Liver (tissue), 9 donors: ENCODE results near the gene RFX7. TPM values are rescaled to one million over a fixed set of nuclear protein-coding genes. Genes with fewer than 3 reads are reported as not detected.

Source experiments
- DNase-seq: peaks from one replicate; pipeline ENCODE4 v3.0.0-alpha.2; 2017; ENCODE audit warnings: low spot score
- H3K27ac ChIP-seq, 2 donors: one replicate each; pipeline ENCODE4 v1.7.0; 2013; ENCODE audit warnings: inconsistent platforms in 2 of 2, low read length in 2 of 2, control low read depth in 1 of 2, low read depth in 1 of 2, mild to moderate bottlenecking in 1 of 2
- H3K27me3 ChIP-seq, 4 donors: one replicate each; pipeline versions ENCODE4 v1.6.1 to v1.7.0; 2013; ENCODE audit warnings: low read length in 3 of 4, inconsistent platforms in 1 of 4, mild to moderate bottlenecking in 1 of 4, moderate library complexity in 1 of 4; ENCODE audit not compliant: control insufficient read depth in 4 of 4, insufficient read depth in 4 of 4
- H3K36me3 ChIP-seq, 4 donors: one replicate each; pipeline versions ENCODE4 v1.6.1 to v1.7.0; 2013; ENCODE audit warnings: low read length in 3 of 4, mild to moderate bottlenecking in 3 of 4, low read depth in 1 of 4, moderate library complexity in 1 of 4; ENCODE audit not compliant: control insufficient read depth in 4 of 4, insufficient read depth in 3 of 4
- H3K4me1 ChIP-seq, 4 donors: one replicate each; pipeline versions ENCODE4 v1.6.1 to v1.7.0; 2013; ENCODE audit warnings: low read length in 3 of 4, mild to moderate bottlenecking in 3 of 4, moderate library complexity in 1 of 4; ENCODE audit not compliant: control insufficient read depth in 4 of 4, insufficient read depth in 4 of 4
- H3K4me3 ChIP-seq, 3 donors: one replicate each; pipeline versions ENCODE4 v1.6.1 to v1.7.0; 2013; ENCODE audit warnings: low read length in 3 of 3, control low read depth in 1 of 3, low read depth in 1 of 3, mild to moderate bottlenecking in 1 of 3
- H3K9ac ChIP-seq, 2 donors: one replicate each; pipeline ENCODE4 v1.7.0; 2013; ENCODE audit warnings: low read length in 2 of 2, mild to moderate bottlenecking in 2 of 2, moderate library complexity in 2 of 2, control low read depth in 1 of 2, low read depth in 1 of 2
- H3K9me3 ChIP-seq, 4 donors: one replicate each; pipeline versions ENCODE4 v1.6.1 to v1.7.0; 2013; ENCODE audit warnings: low read length in 3 of 4; ENCODE audit not compliant: control insufficient read depth in 4 of 4
- EGR1 ChIP-seq, 2 donors: IDR thresholded peaks; 2 replicates each; pipeline ENCODE4 v1.6.1; 2016 to 2018; ENCODE audit warnings: antibody characterized with exemption in 2 of 2, low read depth in 2 of 2
- FOXA1 ChIP-seq: IDR thresholded peaks from 2 replicates; pipeline ENCODE4 v1.6.1; 2016; ENCODE audit warnings: antibody characterized with exemption
- FOXA2 ChIP-seq: IDR thresholded peaks from 2 replicates; pipeline ENCODE4 v1.6.1; 2016; ENCODE audit warnings: antibody characterized with exemption
- GABPA ChIP-seq, 2 donors: IDR thresholded peaks in 1 of 2; conservative IDR thresholded peaks in 1 of 2; 2 replicates each; pipeline ENCODE4 v1.6.1; 2016; ENCODE audit warnings: antibody characterized with exemption in 2 of 2, mild to moderate bottlenecking in 1 of 2, moderate library complexity in 1 of 2
- HNF4A ChIP-seq, 2 donors: conservative IDR thresholded peaks; 2 replicates each; pipeline ENCODE4 v1.6.1; 2016; ENCODE audit warnings: antibody characterized with exemption in 2 of 2, mild to moderate bottlenecking in 2 of 2
- HNF4G ChIP-seq: IDR thresholded peaks from 2 replicates; pipeline ENCODE4 v1.6.1; 2016; ENCODE audit warnings: antibody characterized with exemption
- JUND ChIP-seq, 2 donors: IDR thresholded peaks; 2 replicates each; pipeline ENCODE4 v1.6.1; 2016; ENCODE audit warnings: antibody characterized with exemption in 2 of 2
- NR2F2 ChIP-seq: IDR thresholded peaks from 2 replicates; pipeline ENCODE4 v1.6.1; 2016; ENCODE audit warnings: antibody characterized with exemption
- RAD21 ChIP-seq, 2 donors: IDR thresholded peaks; 2 replicates each; pipeline ENCODE4 v1.6.1; 2016; ENCODE audit warnings: antibody characterized with exemption in 2 of 2, mild to moderate bottlenecking in 2 of 2
- RXRA ChIP-seq, 2 donors: IDR thresholded peaks; 2 replicates each; pipeline ENCODE4 v1.6.1; 2017 to 2018; ENCODE audit warnings: antibody characterized with exemption in 2 of 2, mild to moderate bottlenecking in 1 of 2
- SP1 ChIP-seq: IDR thresholded peaks from 2 replicates; pipeline ENCODE4 v1.6.1; 2018; ENCODE audit warnings: antibody characterized with exemption, mild to moderate bottlenecking
- TAF1 ChIP-seq: conservative IDR thresholded peaks from 2 replicates; pipeline ENCODE4 v1.6.1; 2016; ENCODE audit warnings: antibody characterized with exemption, mild to moderate bottlenecking
- YY1 ChIP-seq: IDR thresholded peaks from 2 replicates; pipeline ENCODE4 v1.6.1; 2016; ENCODE audit warnings: antibody characterized with exemption, mild to moderate bottlenecking
- WGBS: extraction: QIAGEN DNeasy Blood & Tissue Kit; methylation state at CpG from one replicate; pipeline ENCODE4 v1.1.7; 2013; 5-methylcytosine and 5-hydroxymethylcytosine counted together
- polyA plus RNA-seq, 2 donors: library from polyadenylated mRNA; stranded (reverse) in 1 of 2; unstranded in 1 of 2; fragments of 200-250 nt in 1 of 2; fragments of >200 nt in 1 of 2; fragmentation: Nextera tagmentation in 1 of 2; extraction: Ambion mirVana in 1 of 2; gene quantifications; one replicate each; pipeline versions ENCODE4 v1.2.1 to v1.2.3, GENCODE V29; 2013 to 2015
- total RNA-seq, 2 donors: library from RNA; depleted of rRNA; stranded (reverse); fragments of >200 nt; gene quantifications; one replicate each; pipeline ENCODE4 v1.2.3, GENCODE V29; 2014
- TF ChIP-seq, protein P1 (sequence below): IDR thresholded peaks from 2 replicates; pipeline ENCODE4 v1.6.1; 2016; ENCODE audit warnings: antibody characterized with exemption
- TF ChIP-seq, protein P2 (sequence below): IDR thresholded peaks from 2 replicates; pipeline ENCODE4 v1.6.1; 2016; ENCODE audit warnings: antibody characterized with exemption, mild to moderate bottlenecking
- TF ChIP-seq, protein P3 (sequence below): IDR thresholded peaks from 2 replicates; pipeline ENCODE4 v1.6.1; 2016; ENCODE audit warnings: antibody characterized with exemption
- TF ChIP-seq, protein P4 (sequence below): IDR thresholded peaks from 2 replicates; pipeline ENCODE4 v1.6.1; 2016; ENCODE audit warnings: antibody characterized with exemption
- TF ChIP-seq, protein P5 (sequence below): fragments of 150-350 bp; IDR thresholded peaks from 2 replicates; pipeline ENCODE4 v1.5.1; 2017; ENCODE audit warnings: improper control_type of control experiment, low read depth, low read length; ENCODE audit not compliant: missing input control
- donor health status: healthy.
- donor health status: healthy.
- donor health status: healthy.
- donor health status: healthy.
- donor health status: healthy.

RFX7 gene
- total and polyA plus RNA-seq, 4 donors = 1.3 to 4.2 (median 1.9) TPM

DNA sequence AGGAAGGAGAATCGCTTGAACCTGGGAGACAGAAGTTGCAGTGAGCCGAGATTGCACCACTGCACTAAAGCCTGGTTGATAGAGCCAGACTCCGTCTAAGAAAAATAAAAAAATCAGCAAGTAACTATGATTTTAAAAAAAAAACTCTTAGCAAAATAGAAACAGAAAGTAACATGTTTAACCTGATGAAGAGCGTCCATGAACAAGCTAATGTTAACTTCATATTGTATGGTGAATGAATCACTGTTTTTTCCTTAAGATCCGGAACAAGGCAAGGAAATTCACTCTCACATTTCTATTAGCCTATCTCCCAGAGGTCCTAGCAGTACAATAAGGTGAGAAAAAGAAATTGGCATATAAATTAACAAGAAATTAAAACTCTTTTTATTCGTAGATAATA, 69.0 kb downstream of the RFX7 start:
- no peak for DNase-seq
- no peak overlapping the region for H3K4me3 ChIP-seq
- H3K9me3 ChIP-seq = no peaks in the 10 kb centered on the region
- WGBS = 91% methylated on average over 6 of the region's 6 CpGs
- H3K27me3 ChIP-seq = no peaks in the 10 kb centered on the region
- no peaks in the 10 kb centered on the region for H3K4me1 ChIP-seq
- TF ChIP-seq FOXA2 = no peak
- no peak for TF ChIP-seq FOXA1
- TF ChIP-seq RAD21 (IDR thresholded peaks at IDR 0.05) = no peak
- TF ChIP-seq, protein P1, sequence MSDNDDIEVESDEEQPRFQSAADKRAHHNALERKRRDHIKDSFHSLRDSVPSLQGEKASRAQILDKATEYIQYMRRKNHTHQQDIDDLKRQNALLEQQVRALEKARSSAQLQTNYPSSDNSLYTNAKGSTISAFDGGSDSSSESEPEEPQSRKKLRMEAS = no peak
- no peak for TF ChIP-seq NR2F2
- TF ChIP-seq, protein P2, sequence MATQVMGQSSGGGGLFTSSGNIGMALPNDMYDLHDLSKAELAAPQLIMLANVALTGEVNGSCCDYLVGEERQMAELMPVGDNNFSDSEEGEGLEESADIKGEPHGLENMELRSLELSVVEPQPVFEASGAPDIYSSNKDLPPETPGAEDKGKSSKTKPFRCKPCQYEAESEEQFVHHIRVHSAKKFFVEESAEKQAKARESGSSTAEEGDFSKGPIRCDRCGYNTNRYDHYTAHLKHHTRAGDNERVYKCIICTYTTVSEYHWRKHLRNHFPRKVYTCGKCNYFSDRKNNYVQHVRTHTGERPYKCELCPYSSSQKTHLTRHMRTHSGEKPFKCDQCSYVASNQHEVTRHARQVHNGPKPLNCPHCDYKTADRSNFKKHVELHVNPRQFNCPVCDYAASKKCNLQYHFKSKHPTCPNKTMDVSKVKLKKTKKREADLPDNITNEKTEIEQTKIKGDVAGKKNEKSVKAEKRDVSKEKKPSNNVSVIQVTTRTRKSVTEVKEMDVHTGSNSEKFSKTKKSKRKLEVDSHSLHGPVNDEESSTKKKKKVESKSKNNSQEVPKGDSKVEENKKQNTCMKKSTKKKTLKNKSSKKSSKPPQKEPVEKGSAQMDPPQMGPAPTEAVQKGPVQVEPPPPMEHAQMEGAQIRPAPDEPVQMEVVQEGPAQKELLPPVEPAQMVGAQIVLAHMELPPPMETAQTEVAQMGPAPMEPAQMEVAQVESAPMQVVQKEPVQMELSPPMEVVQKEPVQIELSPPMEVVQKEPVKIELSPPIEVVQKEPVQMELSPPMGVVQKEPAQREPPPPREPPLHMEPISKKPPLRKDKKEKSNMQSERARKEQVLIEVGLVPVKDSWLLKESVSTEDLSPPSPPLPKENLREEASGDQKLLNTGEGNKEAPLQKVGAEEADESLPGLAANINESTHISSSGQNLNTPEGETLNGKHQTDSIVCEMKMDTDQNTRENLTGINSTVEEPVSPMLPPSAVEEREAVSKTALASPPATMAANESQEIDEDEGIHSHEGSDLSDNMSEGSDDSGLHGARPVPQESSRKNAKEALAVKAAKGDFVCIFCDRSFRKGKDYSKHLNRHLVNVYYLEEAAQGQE = no peak
- no peak for TF ChIP-seq SP1
- no peak for TF ChIP-seq HNF4G
- TF ChIP-seq JUND (IDR thresholded peaks at IDR 0.05) = no peak
- TF ChIP-seq TAF1 = no peak
- TF ChIP-seq GABPA (IDR thresholded peaks at IDR 0.05 in 1 of 2, conservative IDR thresholded peaks at IDR 0.05 in 1 of 2) = no peak
- TF ChIP-seq, protein P3, sequence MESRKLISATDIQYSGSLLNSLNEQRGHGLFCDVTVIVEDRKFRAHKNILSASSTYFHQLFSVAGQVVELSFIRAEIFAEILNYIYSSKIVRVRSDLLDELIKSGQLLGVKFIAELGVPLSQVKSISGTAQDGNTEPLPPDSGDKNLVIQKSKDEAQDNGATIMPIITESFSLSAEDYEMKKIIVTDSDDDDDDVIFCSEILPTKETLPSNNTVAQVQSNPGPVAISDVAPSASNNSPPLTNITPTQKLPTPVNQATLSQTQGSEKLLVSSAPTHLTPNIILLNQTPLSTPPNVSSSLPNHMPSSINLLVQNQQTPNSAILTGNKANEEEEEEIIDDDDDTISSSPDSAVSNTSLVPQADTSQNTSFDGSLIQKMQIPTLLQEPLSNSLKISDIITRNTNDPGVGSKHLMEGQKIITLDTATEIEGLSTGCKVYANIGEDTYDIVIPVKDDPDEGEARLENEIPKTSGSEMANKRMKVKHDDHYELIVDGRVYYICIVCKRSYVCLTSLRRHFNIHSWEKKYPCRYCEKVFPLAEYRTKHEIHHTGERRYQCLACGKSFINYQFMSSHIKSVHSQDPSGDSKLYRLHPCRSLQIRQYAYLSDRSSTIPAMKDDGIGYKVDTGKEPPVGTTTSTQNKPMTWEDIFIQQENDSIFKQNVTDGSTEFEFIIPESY = no peak
- TF ChIP-seq HNF4A (conservative IDR thresholded peaks at IDR 0.05) = no peak
- no peak for TF ChIP-seq EGR1 (IDR thresholded peaks at IDR 0.05; ENCODE audit: low read depth in 2 of 2)
- H3K27ac ChIP-seq = no peak overlapping the region
- peaks cover 0 to 6% (median 3%) of the 10 kb centered on the region in 4 donors for H3K36me3 ChIP-seq
- H3K9ac ChIP-seq = no peak overlapping the region

DNA sequence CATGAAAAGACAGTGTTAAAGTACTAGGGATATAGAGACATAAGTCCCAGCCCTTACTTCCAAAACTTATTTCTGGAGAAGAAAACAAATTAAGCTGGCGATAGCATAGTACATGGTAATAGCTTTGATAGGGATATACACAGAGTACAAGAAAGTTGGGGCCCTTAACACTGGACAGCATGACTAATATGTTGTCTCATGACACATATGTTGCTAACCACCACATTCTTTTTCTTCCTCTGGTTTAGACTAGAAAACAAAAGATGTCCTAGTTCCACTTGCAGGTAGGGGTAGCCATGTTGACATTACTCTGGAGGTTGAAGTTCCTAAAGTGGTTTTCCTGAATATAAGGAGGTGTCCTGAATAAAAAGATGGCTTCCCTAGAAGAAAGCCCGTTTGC, 75.3 kb downstream of the RFX7 start:
- Histone ChIP-seq H3K9ac (no peak overlapping the region), H3K9me3 (no peaks in the 10 kb centered on the region), H3K4me1 (no peaks in the 10 kb centered on the region), H3K27ac (no peak overlapping the region), H3K36me3 (peaks cover 0 to 6% (median 3%) of the 10 kb centered on the region in 4 donors), H3K27me3 (no peaks in the 10 kb centered on the region), H3K4me3 (no peak overlapping the region)
- 93% methylated on average over 2 of the region's 2 CpGs for WGBS
- no peak for DNase-seq
- no peak for TF ChIP-seq HNF4A (conservative IDR thresholded peaks at IDR 0.05)
- no peak for TF ChIP-seq YY1
- no peak for TF ChIP-seq NR2F2
- TF ChIP-seq, protein P4, sequence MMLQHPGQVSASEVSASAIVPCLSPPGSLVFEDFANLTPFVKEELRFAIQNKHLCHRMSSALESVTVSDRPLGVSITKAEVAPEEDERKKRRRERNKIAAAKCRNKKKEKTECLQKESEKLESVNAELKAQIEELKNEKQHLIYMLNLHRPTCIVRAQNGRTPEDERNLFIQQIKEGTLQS = no peak
- TF ChIP-seq HNF4G = no peak
- TF ChIP-seq EGR1 (IDR thresholded peaks at IDR 0.05; ENCODE audit: low read depth in 2 of 2) = no peak
- TF ChIP-seq, protein P1 = no peak
- no peak for TF ChIP-seq TAF1
- no peak for TF ChIP-seq FOXA1
- no peak for TF ChIP-seq RAD21 (IDR thresholded peaks at IDR 0.05)
- TF ChIP-seq FOXA2 = no peak
- no peak for TF ChIP-seq SP1
- TF ChIP-seq, protein P5, sequence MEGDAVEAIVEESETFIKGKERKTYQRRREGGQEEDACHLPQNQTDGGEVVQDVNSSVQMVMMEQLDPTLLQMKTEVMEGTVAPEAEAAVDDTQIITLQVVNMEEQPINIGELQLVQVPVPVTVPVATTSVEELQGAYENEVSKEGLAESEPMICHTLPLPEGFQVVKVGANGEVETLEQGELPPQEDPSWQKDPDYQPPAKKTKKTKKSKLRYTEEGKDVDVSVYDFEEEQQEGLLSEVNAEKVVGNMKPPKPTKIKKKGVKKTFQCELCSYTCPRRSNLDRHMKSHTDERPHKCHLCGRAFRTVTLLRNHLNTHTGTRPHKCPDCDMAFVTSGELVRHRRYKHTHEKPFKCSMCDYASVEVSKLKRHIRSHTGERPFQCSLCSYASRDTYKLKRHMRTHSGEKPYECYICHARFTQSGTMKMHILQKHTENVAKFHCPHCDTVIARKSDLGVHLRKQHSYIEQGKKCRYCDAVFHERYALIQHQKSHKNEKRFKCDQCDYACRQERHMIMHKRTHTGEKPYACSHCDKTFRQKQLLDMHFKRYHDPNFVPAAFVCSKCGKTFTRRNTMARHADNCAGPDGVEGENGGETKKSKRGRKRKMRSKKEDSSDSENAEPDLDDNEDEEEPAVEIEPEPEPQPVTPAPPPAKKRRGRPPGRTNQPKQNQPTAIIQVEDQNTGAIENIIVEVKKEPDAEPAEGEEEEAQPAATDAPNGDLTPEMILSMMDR = no peak
- TF ChIP-seq JUND (IDR thresholded peaks at IDR 0.05) = no peak
- TF ChIP-seq RXRA (IDR thresholded peaks at IDR 0.05) = no peak
- TF ChIP-seq, protein P2 = no peak
- no peak for TF ChIP-seq GABPA (IDR thresholded peaks at IDR 0.05 in 1 of 2, conservative IDR thresholded peaks at IDR 0.05 in 1 of 2)
